ENCODE results near the gene ALS2CL.
A peak's percentile ranks its signal among the peaks of the same experiment; 100 is the strongest.
"Not testable (repeated sequence)": the region's sequence is repeated elsewhere in the genome, so short reads cannot be mapped to it uniquely, and the experiment has no call there.

Gene ALS2CL

DNA sequence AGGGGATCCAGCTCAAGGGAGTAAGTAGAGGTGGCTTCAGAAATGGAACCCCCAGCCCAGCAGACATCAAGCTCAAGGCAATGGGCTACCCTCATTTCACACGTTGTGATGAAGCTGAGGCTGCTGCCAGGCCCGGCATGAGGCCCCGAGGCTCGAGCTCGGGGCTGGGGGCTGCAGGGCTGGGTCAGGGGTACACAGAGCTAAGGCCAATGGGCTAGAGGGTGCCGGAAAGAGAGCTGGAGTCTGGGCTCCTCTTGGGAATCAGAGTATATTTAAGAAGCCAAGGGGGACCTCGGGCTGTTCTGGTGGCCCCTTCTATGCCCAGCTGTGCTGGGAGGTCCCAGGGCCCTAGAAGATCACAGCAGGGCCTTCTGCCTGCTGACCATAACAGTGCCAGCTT lies 16.8 kb upstream of the ALS2CL start:
- H3K27ac Mint-ChIP-seq = no peak overlapping the region
- no peaks in the 10 kb centered on the region for H3K9me3 Mint-ChIP-seq
- H3K27me3 Mint-ChIP-seq = no peaks in the 10 kb centered on the region
- no peaks in the 10 kb centered on the region for H3K4me1 Mint-ChIP-seq
- H3K4me3 Mint-ChIP-seq = no peak overlapping the region
- no peaks in the 10 kb centered on the region for H3K36me3 Mint-ChIP-seq

DNA sequence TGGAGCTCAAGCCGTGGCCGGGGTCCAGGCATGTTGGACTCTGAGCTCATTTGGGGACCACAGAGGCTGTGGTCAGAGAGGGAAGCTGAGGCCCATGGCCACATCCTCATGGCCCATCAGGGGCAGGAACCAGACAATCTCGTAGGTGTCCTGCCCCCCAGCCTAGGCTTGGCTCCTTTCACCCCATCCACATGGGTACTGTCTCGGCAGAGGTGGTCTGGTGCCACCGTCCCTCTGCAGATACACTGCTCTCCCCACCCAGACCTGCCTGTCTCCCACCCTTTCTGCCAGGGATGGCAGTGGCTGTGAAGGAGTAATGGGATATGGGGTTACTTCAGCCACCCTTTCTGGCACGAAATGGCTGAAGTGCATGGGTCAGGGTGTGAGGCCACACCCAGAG lies 16.2 kb upstream of the ALS2CL start:
- H3K4me3 Mint-ChIP-seq = no peak overlapping the region
- H3K36me3 Mint-ChIP-seq = no peaks in the 10 kb centered on the region
- no peaks in the 10 kb centered on the region for H3K9me3 Mint-ChIP-seq
- no peaks in the 10 kb centered on the region for H3K27me3 Mint-ChIP-seq
- no peak overlapping the region for H3K27ac Mint-ChIP-seq
- no peaks in the 10 kb centered on the region for H3K4me1 Mint-ChIP-seq

DNA sequence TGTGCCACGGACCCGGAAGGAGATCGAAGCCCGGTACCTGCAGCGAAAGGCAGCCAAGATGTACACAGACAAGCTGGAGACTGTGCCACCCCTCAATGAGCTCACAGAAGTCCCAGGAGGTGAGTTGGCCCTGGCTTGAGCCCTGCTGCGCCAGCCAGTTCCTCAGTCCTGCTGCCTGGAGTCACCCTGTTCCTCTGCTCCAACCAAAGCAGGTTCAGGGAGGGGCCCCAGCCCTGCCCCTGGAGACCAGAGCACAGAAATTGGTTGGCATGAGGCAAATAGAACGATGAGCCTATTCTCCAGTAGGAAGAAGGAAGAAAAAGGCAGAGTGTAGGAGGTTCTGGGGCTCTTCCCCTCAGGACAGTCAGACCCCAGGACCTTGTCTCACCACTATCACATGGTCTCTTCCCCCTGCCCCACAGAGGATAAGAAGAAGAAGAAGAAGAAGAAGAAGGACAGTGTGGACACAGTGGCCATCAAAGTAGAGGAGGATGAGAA lies 15.7 kb upstream of the ALS2CL start:
- no peaks in the 10 kb centered on the region for H3K4me1 Mint-ChIP-seq
- H3K36me3 Mint-ChIP-seq = no peaks in the 10 kb centered on the region
- no peak overlapping the region for H3K27ac Mint-ChIP-seq
- no peak overlapping the region for H3K4me3 Mint-ChIP-seq
- no peaks in the 10 kb centered on the region for H3K9me3 Mint-ChIP-seq
- H3K27me3 Mint-ChIP-seq = no peaks in the 10 kb centered on the region

DNA sequence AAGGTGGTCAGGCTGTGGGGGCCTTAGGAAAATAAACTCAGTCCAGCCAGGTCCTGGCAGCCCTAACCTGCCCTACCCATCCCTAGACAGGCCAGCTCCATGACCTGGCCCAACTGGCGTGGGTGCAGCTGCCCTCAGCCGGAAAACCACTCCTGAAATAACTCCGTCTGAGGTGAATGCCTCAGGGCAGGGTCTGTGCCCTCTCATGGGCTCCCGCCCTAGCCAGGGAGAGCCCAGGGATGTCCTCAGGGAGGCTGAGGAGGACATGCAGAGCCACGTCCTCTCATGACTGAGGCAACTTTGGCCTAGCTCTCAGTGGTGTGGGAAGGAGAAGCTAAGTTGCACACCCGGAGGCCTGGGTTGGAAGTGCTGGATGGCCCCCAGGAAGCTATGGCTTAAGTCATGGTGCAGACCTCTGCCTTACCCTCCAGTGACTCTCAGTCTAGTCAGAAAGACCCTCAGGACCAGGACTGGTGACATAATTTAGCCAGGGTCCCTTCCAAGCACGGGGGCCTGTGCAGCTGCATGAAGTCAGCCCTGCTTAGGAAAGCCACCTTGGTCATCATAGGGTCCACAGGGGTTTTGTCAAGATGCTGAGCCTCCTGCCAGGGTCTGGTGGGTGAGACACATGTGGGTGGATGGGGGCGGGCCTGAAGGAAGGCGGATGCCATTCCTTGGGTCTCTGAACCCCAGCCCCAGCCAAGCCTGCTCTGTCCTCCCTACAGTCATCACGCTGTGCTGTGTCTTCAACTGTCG lies 15.1 kb upstream of the ALS2CL start:
- Mint-ChIP-seq H3K36me3 (no peaks in the 10 kb centered on the region), H3K4me3 (no peak overlapping the region), H3K4me1 (no peaks in the 10 kb centered on the region), H3K9me3 (no peaks in the 10 kb centered on the region), H3K27ac (no peak overlapping the region), H3K27me3 (no peaks in the 10 kb centered on the region)

DNA sequence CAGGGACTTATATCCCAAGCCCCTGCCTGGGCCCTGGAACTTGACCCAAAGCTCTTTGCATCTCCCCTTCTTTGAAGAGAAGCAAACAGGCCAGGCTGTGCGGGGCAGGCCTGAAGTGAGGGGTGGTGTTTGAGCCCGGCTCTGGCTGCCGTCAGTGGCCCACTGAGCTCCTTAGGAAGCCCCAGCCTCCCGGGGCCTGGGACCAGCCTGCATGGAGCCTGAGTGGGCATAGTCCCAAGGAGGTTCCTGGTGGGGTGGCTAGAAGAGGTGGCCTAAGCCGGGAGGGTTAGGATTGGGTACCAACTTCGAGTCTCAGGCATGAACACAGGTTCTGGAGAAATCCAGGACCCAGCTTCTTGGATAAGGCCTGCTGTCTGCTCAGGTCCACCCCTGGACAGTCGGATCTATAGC lies 14.1 kb upstream of the ALS2CL start:
- H3K27me3 Mint-ChIP-seq = no peaks in the 10 kb centered on the region
- no peaks in the 10 kb centered on the region for H3K9me3 Mint-ChIP-seq
- no peak overlapping the region for H3K4me3 Mint-ChIP-seq
- H3K36me3 Mint-ChIP-seq = no peaks in the 10 kb centered on the region
- H3K27ac Mint-ChIP-seq = no peak overlapping the region
- no peaks in the 10 kb centered on the region for H3K4me1 Mint-ChIP-seq

DNA sequence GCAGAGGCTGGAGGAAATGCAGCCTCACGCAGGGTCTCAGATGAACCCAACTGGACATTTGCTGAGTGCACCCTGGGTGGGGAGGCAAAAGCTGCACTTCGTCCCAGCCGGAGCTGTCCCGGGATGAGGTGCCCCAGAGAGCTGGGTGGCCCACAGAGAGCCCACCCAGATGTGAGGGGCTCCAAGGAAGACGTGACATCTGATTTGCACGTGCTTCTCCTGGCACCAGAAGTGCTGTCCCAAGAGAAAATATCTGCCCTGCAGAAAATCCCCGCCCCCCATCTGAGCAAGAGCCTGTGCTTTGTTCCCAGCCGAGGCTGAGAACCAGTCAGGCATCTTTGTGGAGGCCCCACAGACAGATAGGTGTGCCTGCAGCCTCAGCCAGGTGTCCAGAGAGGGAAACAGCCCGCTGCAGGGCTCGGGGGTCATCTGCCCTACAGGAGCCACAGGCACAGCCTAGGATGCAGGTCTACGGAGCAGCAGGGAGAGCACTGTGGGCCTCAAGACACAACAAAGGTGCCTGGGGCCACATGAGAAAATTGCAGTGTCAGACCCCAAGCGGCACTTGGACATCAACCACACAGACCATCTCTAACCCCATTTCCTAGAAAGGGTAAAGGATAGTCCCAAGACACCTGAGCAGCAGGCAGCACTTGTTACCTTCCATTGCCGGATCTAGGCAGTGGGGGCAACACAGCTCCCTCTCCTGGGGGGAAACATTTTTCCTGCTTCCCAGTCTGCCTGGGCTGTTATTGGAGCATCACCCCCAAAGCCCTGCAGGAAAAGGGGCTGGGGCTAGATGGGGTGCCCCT lies 13.5 kb upstream of the ALS2CL start:
- Mint-ChIP-seq H3K4me3 (no peak overlapping the region), H3K36me3 (no peaks in the 10 kb centered on the region)

DNA sequence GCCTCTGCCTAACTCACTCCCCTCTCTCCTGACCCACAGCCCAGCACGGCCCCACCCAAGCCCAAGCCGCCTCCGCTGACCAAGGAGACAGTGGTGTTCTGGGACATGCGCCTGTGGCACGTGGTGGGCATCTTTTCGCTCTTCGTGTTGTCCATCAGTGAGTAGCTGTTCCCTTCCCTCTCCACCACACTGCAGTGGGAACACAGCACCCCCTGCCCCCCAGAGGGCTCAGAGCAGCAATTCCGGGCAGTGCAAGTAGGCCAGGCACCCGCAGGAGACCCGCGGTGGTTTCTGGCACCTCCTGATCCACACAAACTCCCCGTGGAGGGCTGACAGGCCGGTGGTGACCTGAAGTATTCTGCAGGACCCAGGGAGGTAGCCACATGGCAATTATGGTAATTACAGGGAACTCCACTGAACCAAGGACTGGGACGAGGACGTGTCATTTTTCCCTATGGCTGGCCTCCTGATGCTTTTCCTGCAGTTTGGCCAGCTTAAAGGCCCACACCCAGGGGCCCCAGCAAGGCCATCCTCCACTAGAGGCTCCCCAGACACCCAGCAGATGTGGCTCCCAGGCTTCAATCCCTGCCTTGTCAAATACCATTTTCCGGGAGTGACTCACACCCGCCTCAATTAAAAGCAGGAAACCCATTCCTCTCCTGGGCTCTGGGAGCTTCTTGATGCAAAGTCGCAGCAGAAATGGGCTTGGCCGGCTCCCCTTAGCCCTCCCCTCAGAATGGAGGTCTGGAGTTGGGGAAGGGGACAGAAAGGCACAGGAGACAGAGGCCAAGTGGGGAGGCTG lies 12.5 kb upstream of the ALS2CL start:
- Mint-ChIP-seq H3K4me3 (no peak overlapping the region), H3K27ac (no peak overlapping the region), H3K27me3 (no peaks in the 10 kb centered on the region), H3K36me3 (no peaks in the 10 kb centered on the region), H3K9me3 (no peaks in the 10 kb centered on the region), H3K4me1 (peaks cover 12% of the 10 kb centered on the region)

More for the DNA sequence above, 13.5 kb upstream of the ALS2CL start:
- Mint-ChIP-seq H3K27me3 (no peaks in the 10 kb centered on the region), H3K27ac (no peak overlapping the region), H3K9me3 (no peaks in the 10 kb centered on the region), H3K4me1 (peaks cover 6% of the 10 kb centered on the region)

DNA sequence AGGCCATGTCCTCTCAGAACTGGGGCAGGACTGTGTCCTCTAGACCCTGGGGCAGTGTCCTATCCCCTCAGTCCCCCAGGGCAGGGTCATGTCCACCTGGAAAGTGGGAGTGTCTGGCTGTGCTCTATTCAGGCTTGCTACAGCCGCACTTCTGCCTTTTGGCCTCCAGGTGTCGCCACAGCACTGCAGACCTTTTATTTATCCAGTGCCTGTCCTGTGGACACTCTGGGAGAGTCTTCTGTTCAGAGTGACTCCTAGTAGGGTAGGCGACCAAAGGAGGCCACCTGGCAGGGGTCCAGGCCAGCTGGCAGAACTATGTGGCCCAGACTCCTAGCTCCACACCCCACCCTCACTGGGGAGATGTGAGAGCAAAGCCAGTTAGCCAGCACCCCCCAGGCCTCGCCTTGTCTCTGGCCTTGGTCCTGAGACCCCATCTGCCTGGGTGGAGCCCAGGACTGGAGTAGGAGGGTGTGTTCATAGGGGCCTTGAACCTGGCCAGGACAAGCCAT lies 11.6 kb upstream of the ALS2CL start:
- Mint-ChIP-seq H3K27me3 (no peaks in the 10 kb centered on the region), H3K9me3 (no peaks in the 10 kb centered on the region), H3K27ac (no peak overlapping the region), H3K4me3 (no peak overlapping the region), H3K4me1 (peaks cover 20% of the 10 kb centered on the region), H3K36me3 (no peaks in the 10 kb centered on the region)

DNA sequence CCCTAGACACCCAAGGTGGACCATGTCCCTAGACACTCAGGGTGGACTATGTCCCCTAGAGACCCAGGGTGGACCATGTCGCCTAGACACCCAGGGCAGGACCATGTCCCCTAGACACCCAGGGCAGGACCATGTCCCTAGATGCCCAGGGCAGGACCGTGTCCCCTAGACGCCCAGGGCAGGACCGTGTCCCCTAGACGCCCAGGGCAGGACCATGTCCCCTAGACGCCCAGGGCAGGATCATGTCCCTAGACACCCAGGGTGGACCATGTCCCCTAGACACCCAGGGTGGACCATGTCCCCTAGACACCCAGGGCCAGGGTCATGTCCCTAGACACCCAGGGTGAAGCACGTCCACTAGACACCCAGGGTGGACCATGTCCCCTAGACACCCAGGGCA lies 10.9 kb upstream of the ALS2CL start:
- H3K36me3 Mint-ChIP-seq, H3K4me3 Mint-ChIP-seq, H3K9me3 Mint-ChIP-seq, H3K27me3 Mint-ChIP-seq, H3K27ac Mint-ChIP-seq: not testable (repeated sequence)
- peaks cover 24% of the 10 kb centered on the region for H3K4me1 Mint-ChIP-seq

DNA sequence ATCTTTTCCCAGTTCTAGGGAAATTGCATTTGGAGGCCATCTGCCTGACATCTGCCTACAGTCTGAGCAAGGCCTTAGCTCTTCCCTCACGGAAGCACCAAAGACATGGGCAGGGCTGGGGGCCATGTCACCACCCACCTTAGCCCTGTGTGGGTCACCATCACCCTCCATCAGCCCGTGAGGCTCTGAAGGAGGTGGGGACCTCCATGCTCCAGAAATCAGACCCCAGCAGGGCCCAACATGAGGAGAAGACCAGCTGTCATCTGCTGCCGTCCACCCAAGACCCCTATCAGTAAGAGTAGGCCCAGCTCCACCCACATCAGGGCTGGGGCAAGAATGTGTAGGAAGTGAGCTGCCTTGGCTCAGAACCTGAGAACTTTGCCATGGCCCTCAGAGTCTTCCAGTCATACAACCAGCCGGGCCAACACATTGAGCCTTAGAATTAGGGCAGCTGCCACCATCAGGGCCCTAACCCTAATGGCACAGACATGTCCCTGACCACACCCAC lies 9.6 kb upstream of the ALS2CL start:
- H3K36me3 Mint-ChIP-seq = no peaks in the 10 kb centered on the region
- no peak overlapping the region for H3K27ac Mint-ChIP-seq
- H3K4me3 Mint-ChIP-seq = no peak overlapping the region
- no peaks in the 10 kb centered on the region for H3K27me3 Mint-ChIP-seq
- H3K9me3 Mint-ChIP-seq = no peaks in the 10 kb centered on the region
- H3K4me1 Mint-ChIP-seq = peaks cover 27% of the 10 kb centered on the region

DNA sequence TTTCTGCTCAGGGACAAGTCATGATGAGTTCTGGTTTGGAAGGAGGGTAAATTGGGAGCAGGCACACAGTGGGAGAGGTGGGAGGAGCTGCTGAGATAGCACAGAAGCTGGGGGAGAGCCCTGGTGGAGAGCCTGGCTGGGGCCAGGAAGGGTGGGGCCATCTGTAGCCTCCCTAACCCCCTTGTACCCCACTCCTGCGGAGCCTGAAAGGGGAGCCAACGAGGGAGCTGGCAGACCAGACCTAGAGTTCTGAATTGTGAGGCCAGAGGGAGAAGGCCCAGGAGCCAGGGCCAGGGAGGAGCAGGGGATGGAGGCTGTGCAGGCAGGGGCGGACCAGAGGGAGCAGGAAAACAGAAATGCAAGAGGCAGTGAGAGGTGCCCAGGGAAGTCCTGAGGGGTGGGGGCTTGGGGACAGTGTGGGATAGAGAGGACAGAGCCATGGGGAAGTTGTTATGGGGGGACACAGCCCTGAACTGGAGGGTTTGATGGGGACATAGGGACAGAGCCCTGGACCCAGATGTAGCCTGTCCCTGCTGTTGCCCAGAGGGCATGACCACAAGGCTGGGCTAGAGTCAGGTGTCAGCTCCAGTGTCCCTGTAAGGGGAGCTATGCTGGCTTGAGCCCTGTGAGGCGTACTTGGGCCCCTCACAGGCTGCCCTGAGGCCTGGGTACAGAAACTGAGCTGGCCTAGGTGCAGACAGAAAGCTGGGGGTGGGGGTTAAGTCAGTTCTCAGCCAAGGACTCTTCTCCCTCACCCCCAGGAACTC lies 8.9 kb upstream of the ALS2CL start:
- H3K4me3 Mint-ChIP-seq = no peak overlapping the region

DNA sequence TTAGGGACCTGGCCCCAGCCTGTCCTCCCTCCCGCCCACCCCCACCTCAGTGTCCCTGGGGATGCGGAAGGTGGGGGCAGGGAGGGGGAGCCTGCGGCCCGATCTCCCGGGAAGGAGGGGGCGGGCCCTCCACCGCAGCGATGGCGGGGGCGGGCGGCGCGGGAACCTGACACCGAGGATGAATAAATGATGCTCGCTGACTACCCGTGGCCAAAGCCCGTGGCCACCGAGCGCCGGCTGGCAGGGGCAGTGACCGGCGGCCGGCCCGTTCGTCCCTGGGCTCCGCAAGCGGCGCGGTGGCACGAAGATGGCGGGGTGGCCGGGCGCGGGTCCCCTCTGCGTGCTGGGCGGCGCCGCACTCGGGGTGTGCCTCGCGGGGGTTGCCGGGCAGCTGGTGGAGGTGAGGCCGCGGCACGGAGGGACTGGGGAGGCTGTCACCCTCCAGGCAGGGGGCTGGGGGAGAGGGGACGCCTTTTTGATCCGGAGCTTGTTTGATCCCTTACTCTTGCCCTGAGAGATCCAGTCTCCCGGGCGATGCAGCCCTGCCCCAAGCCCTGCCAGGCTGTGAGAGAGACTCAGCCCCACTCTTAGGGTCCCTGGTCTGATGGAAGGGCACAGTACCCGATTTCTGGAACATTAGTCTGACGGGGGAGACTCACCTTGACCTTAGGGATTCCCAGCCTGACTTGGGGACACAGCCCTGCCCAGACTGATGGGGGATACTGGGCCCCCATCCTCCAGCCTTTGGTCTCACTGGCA lies 7.9 kb upstream of the ALS2CL start, which contains the start of gene TMIE:
TSS of gene TMIE (plus strand) at position 212 of the 759 bp plus-strand sequence. CDS start at position 308, 96 bp downstream.
- peak within 1 kb of the TSS; percentile 23 for H3K4me3 Mint-ChIP-seq
- peaks cover 43% of the 10 kb centered on the region for H3K4me1 Mint-ChIP-seq
- no peaks in the 10 kb centered on the region for H3K36me3 Mint-ChIP-seq
- no peaks in the 10 kb centered on the region for H3K9me3 Mint-ChIP-seq
- H3K27ac Mint-ChIP-seq = no peak within 1 kb of the TSS
- no peaks in the 10 kb centered on the region for H3K27me3 Mint-ChIP-seq

More for the DNA sequence above, 8.9 kb upstream of the ALS2CL start:
- Mint-ChIP-seq H3K4me1 (peaks cover 32% of the 10 kb centered on the region), H3K36me3 (no peaks in the 10 kb centered on the region), H3K27me3 (no peaks in the 10 kb centered on the region), H3K9me3 (no peaks in the 10 kb centered on the region), H3K27ac (no peak overlapping the region)

DNA sequence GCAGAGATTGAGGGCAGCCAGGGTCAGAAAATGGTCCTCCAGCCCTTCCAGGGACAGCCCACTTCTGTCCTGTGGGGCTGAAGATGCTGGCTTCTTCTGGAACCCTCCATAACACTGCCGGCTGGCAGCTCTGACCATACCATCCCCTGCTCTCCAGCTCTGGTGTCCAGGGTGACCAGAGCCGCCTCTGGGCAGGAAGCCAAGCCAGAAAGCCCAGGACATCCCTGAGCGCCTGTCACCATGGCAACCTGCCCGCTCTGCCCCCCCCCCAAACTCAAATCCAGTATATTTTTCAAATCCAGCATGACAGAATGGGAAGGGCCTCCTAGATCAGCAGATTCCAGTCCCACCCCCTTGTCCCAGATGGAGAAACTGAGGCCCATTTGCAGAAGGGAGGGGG lies 7.3 kb upstream of the ALS2CL start:
- Mint-ChIP-seq H3K9me3 (no peaks in the 10 kb centered on the region), H3K4me3 (peak overlapping the region; percentile 23), H3K4me1 (peaks cover 47% of the 10 kb centered on the region), H3K36me3 (no peaks in the 10 kb centered on the region), H3K27me3 (no peaks in the 10 kb centered on the region), H3K27ac (no peak overlapping the region)
